ENCODE data around the gene LNPK.

DNA sequence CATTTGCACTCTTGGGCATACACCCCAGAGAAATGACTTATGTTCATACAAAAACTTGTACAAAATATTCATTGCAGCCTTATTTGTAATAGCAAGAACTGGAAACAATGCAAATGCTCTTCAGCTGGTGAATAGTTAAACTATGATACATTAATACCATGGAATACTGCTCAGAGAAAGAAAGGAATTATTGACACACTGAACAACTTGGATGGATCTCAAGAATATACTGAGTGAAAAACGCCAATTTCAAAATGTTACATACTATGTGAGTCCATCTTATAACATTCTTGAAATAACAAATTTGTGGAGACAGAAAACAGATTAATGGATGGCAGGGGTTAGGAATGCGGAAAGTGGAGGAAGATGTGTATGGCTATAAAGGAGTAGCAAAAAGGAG lies 17.2 kb downstream of the LNPK start:
- TF ChIP-seq CTCF (IDR thresholded peaks at IDR 0.05) (no peak), POLR2A (IDR thresholded peaks at IDR 0.05) (no peak), POLR2AphosphoS5 (IDR thresholded peaks at IDR 0.05; ENCODE audit: insufficient read depth in 1 of 2, low read depth in 1 of 2) (no peak)

Measured in vagina (tissue), 2 donors.